ENCODE results near the gene PRR16. TPM values are rescaled to one million over a fixed set of nuclear protein-coding genes. Genes with fewer than 3 reads are reported as not detected.
A peak's percentile ranks its signal among the peaks of the same experiment; 100 is the strongest.

The PRR16 gene
- total RNA-seq, 1 donor from 2014 or later = 0.95 TPM

- no peak for TF ChIP-seq CTCF (IDR thresholded peaks at IDR 0.05)
- Histone ChIP-seq H3K36me3 (no peaks in the 10 kb centered on the region), H3K27ac (no peak overlapping the region), H3K9me3 (no peaks in the 10 kb centered on the region), H3K4me1 (no peaks in the 10 kb centered on the region), H3K4me3 (no peak overlapping the region), H3K27me3 (ENCODE audit: low read depth) (no peaks in the 10 kb centered on the region)
- ATAC-seq (no peak), DNase-seq (no peak)
- intact Hi-C loops (cut with DNase I) = no loop called here
Measured at GRCh38 chr5:120640778-120641177, 176.7 kb downstream of the PRR16 start.

GRCh38 chr5:120644516-120644915 is 180.4 kb downstream of the PRR16 start:
- DNase-seq = no peak
- H3K9me3 ChIP-seq = no peaks in the 10 kb centered on the region
- no peaks in the 10 kb centered on the region for H3K4me1 ChIP-seq
- ATAC-seq = no peak
- no peaks in the 10 kb centered on the region for H3K36me3 ChIP-seq
- H3K4me3 ChIP-seq = no peak overlapping the region
- intact Hi-C loops (cut with DNase I) = no loop called here
- H3K27me3 ChIP-seq (ENCODE audit: low read depth) = no peaks in the 10 kb centered on the region
- H3K27ac ChIP-seq = no peak overlapping the region
- TF ChIP-seq CTCF (IDR thresholded peaks at IDR 0.05) = no peak

GRCh38 chr5:120655828-120656435 is 191.8 kb downstream of the PRR16 start:
- TF ChIP-seq CTCF (IDR thresholded peaks at IDR 0.05) = peak; percentile 37
- H3K4me1 ChIP-seq = no peaks in the 10 kb centered on the region
- H3K4me3 ChIP-seq = no peak overlapping the region
- peak in 1 of 2 donors; percentile 54 for ATAC-seq
- no peak overlapping the region for H3K27ac ChIP-seq
- H3K9me3 ChIP-seq = no peaks in the 10 kb centered on the region
- intact Hi-C loops (cut with DNase I) = no loop called here
- no peaks in the 10 kb centered on the region for H3K36me3 ChIP-seq
- no peak for DNase-seq
- H3K27me3 ChIP-seq (ENCODE audit: low read depth) = no peaks in the 10 kb centered on the region

GRCh38 chr5:120657104-120657503 is 193.0 kb downstream of the PRR16 start:
- Histone ChIP-seq H3K27me3 (ENCODE audit: low read depth) (no peaks in the 10 kb centered on the region), H3K27ac (no peak overlapping the region), H3K4me1 (no peaks in the 10 kb centered on the region), H3K36me3 (no peaks in the 10 kb centered on the region), H3K9me3 (no peaks in the 10 kb centered on the region), H3K4me3 (no peak overlapping the region)
- no peak for TF ChIP-seq CTCF (IDR thresholded peaks at IDR 0.05)
- intact Hi-C loops (cut with DNase I) = no loop called here
- DNase-seq = no peak
- no peak for ATAC-seq

- no peak overlapping the region for H3K4me3 ChIP-seq
- no peaks in the 10 kb centered on the region for H3K36me3 ChIP-seq
- no peak for ATAC-seq
- no peak overlapping the region for H3K27ac ChIP-seq
- TF ChIP-seq CTCF (IDR thresholded peaks at IDR 0.05) = no peak
- H3K4me1 ChIP-seq = no peaks in the 10 kb centered on the region
- no peaks in the 10 kb centered on the region for H3K27me3 ChIP-seq (ENCODE audit: low read depth)
- no peaks in the 10 kb centered on the region for H3K9me3 ChIP-seq
- DNase-seq = no peak
- intact Hi-C loops (cut with DNase I) = no loop called here
Measured at GRCh38 chr5:120677481-120677880, 213.4 kb downstream of the PRR16 start.
